ENCODE results near the gene HIBADH.
"Not testable (repeated sequence)": the region's sequence is repeated elsewhere in the genome, so short reads cannot be mapped to it uniquely, and the experiment has no call there.

The HIBADH gene

GRCh38 chr7:27678617-27679260 is 16.1 kb upstream of the HIBADH start:
- no peak for DNase-seq

GRCh38 chr7:27677912-27678612 is 15.4 kb upstream of the HIBADH start:
- no peak for DNase-seq

- DNase-seq, result not testable (repeated sequence)
Observed at GRCh38 chr7:27674126-27674525, 11.4 kb upstream of the HIBADH start.

- no peak for DNase-seq
Observed at GRCh38 chr7:27671675-27672074, 9.0 kb upstream of the HIBADH start.

GRCh38 chr7:27670676-27671075 is 8.0 kb upstream of the HIBADH start:
- DNase-seq, result no peak

- no peak for DNase-seq
Observed at GRCh38 chr7:27670177-27670576, 7.5 kb upstream of the HIBADH start.

GRCh38 chr7:27665531-27665930 is 2.8 kb upstream of the HIBADH start:
- no peak for DNase-seq

GRCh38 chr7:27663989-27664331 is 1.3 kb upstream of the HIBADH start:
- DNase-seq, result no peak

GRCh38 chr7:27661811-27662489 is 733 bp downstream of the HIBADH start:
- DNase-seq, result no peak

- no peak for DNase-seq
Observed at GRCh38 chr7:27656724-27657123, 6.0 kb downstream of the HIBADH start.

- no peak for DNase-seq
Observed at GRCh38 chr7:27655184-27655583, 7.5 kb downstream of the HIBADH start.

- no peak for DNase-seq
Observed at GRCh38 chr7:27652518-27652917, 10.2 kb downstream of the HIBADH start.

GRCh38 chr7:27651702-27652101 is 11.0 kb downstream of the HIBADH start:
- no peak for DNase-seq

- DNase-seq, result no peak
Observed at GRCh38 chr7:27650283-27650682, 12.4 kb downstream of the HIBADH start.

GRCh38 chr7:27647489-27647888 is 15.2 kb downstream of the HIBADH start:
- DNase-seq, result no peak

GRCh38 chr7:27647046-27647445 is 15.6 kb downstream of the HIBADH start:
- no peak for DNase-seq

GRCh38 chr7:27642271-27642670 is 20.4 kb downstream of the HIBADH start:
- no peak for DNase-seq

GRCh38 chr7:27641581-27642230 is 21.0 kb downstream of the HIBADH start:
- DNase-seq, result no peak

GRCh38 chr7:27640884-27641574 is 21.7 kb downstream of the HIBADH start:
- no peak for DNase-seq

- DNase-seq, result no peak
Observed at GRCh38 chr7:27639851-27640250, 22.8 kb downstream of the HIBADH start.

GRCh38 chr7:27639048-27639447 is 23.6 kb downstream of the HIBADH start:
- not testable (repeated sequence) for DNase-seq

GRCh38 chr7:27636326-27637006 is 26.2 kb downstream of the HIBADH start:
- DNase-seq, result no peak
